Measurements from ENCODE around the gene TREX2.

TREX2 gene

GRCh38 chrX:153454901-153455550 lies 9.2 kb upstream of the TREX2 start:
- FAIRE-seq = no peak

DNA sequence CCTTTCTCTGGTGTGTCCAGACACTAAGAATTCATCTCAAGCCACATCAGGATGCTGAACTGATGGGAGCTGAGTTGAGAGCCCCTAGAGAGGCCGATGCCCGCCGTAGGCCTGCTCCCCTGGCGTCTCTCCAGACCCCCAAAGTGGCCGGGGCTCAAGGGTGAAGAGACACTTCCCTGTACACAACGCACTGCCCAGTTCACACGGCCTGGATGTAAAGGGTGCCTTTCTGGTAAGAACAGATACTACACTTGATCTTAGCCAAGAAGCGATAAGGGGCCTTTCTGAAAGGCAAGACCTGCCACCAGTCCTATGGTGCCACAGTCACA lies 5.1 kb upstream of the TREX2 start:
- FAIRE-seq = no peak

- no peak for FAIRE-seq
Observed at GRCh38 chrX:153450114-153450948, 4.5 kb upstream of the TREX2 start.

DNA sequence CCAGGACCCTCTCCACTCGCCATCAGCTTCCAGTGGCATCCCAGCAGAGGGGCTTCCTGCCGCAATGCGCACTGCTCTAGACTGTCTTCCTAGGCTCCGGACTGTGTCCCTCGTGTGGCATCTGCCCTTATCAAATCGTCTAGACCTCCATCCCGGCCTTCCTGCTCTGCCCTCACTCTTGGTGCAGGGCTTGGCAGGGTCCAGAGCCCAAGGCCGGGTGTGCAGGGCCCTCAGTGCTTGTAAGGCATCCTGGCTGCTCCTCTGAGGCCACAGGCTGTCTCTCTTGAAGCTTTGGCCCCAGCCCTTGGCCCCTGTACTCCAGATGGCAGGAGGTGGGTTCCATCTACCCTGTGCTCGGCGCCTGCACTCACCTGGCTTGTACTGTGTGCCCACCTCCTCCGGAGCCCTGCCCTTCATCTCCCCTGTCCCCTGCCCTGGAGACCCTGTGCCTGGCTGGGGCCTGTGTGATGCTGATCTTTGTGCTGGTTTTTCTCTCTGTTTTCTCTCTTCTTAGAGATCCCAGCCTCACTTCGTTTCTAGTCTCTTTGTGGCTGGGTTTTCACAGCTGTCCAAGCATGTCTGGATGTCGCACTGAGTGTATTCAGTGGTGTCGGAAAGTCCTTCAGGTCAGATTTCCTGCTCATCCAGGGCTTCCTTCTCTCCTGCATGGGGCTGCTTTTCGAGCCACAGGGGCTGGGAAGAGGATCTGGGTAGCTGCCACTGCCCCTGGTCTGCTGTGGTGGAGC lies 3.7 kb upstream of the TREX2 start:
- no peak for FAIRE-seq

DNA sequence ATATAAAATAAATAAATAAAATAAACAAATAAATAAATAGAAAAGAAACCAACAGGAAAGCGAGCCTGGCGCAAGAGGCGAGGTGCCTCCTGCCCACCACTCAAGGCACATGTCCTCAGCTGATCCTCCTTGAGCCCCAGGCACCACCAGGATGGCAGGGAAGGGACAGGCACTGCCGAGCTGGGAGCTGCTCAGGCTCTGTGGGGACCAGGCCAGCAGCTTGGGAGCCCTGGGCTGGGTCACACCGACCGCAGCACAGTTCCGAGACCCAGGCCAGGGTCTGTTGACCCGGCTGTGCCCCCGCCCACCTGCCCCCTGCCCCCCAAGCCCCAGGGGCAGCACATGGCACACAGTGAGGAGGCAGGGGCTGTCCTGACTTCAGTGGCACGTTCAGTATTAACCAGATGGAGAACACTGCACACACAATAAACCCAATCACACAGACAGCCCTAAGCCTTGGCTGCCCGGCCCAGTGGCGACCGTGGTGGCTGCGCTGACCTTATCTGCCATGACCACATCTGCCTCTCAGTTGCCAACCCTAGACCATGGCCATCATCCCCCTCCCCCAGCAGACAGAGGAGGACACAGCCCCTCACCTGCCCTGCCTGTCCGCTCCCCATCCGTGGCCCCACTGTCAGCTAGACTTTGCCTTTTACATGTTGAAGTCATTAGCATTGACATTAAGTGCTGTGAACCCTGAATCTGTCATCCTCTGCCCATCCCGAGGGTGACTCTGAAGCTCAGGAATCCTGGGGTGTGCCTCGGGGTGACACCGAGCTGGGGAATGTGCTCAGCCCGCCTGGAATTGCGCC lies 2.9 kb upstream of the TREX2 start:
- FAIRE-seq = no peak

- FAIRE-seq = no peak
Observed at GRCh38 chrX:153447581-153447960, 1.7 kb upstream of the TREX2 start.

GRCh38 chrX:153446950-153447580 lies 1.2 kb upstream of the TREX2 start:
- no peak for FAIRE-seq

DNA sequence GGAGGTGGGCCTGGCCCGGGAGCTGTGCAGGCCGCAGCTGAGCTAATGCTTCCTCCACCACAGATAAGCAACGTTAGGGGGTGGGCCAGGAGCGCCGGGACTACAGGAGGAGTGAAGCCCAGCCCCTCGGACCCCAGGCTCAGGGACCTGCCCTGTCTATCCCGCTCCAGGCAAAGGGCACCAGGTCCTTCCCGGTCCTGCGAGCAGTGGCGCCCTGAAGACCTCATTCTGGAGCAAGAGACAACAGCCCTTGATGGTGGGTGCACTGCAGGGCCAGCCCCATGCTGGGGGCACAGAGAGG lies 730 bp upstream of the TREX2 start:
- no peak for FAIRE-seq

DNA sequence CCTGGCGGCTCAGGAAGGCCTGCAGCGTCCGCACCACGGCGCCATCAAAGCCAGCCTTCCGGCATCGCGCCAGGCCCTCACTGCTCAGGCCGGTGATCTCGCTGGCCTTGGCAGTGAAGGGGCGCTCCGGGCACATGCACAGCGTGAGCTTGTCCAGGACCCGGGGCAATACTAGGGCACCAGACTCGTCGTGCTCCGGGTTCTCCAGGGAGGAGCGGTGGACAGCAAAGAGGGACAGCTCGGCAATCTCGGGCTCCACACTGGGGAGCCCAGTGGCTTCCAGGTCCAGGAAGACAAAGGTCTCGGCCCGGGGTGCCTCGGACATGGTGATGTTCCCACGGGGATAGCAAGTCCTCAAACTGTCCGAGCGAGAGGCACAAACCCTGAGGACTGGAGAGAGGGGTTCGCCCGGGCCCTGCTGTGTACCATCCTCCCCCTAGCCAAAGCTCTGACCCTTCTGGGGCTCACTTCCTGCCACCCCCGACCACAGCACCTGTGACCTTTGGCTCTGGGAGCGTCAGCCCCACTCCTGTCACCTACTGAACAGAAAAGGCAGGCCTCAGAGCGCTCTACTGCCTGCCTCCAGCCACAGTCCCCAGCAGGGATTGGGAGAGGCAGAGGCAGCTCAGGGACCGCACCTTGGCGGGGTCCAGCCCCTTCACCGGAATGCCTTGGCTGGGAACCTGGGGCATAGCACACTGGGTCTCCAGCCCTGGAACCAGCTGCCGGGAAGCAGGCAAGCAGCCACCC lies 575 bp downstream of the TREX2 start:
- no peak for FAIRE-seq

DNA sequence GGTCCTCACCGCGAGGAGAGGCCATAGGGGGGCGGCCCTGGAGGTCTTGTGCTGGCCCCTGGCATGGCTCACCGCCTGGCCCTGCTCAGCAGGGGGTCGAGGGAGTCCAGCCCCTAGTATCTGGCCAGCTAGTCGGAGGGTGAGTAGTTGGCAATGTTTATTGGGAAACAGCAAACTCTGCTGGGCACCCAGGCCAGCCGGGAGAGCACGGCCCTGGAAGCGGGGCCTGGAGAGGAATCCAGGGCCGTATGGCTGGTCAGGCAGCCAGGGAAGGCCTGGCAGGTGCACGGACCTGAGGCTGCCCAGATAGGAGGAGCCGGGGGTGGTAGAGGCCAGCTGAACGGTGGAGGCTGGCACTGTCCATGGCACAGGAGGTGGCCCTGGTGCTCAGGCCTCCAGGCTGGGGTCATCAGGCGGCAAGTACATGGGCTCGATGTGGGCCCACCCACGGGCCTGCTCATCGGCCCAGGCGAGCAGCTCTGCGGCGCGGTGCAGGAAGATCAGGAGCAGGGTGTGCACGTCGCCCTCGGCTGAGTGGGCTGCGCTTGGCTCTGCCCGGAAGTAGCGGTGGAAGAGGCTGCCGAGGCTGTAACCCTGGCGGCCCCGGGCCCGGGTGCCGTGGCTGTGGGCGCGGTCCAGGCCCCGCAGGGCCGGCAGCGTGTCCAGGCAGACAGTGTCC lies 1.4 kb downstream of the TREX2 start:
- no peak for FAIRE-seq

DNA sequence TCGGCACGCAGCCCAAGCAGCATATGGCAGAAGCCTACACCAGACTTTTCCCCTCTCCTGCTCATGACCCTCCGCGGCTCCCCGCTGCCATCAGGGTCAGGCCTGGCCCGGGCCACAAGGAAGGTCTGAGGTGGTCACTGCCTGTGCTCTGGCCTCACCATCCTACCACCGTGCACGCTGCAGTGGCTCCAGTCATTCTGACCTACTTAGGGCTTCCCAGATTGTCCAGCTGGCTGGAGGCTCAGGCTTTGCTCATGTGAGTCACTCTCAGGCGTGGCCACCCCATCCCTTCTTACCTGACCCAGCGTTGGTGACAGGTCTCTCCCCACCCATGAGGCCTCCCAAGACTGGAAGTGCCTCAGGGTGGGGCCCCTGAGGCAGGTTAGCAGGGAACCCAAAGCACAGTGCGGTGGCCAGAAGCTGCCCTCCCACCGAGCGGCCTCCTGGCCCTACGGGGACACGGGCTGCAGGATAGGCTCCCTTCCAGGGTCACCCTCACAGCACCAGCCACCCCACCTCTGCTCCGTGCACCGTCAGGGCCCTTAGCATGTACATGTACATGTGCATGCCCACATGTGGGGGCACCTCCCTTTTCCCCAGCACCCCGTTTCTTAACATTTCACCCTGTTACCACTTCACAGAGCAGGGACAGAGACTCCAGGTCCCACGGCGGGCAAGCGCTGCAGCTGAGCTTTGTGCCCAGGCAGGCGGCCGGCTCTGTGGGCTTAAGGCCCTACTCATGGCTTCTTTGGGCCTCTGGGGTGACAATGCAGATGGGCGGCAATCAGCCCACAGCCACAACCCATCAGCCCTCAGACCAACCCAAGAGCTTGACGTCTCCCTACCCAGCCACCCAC lies 2.2 kb downstream of the TREX2 start:
- no peak for FAIRE-seq

DNA sequence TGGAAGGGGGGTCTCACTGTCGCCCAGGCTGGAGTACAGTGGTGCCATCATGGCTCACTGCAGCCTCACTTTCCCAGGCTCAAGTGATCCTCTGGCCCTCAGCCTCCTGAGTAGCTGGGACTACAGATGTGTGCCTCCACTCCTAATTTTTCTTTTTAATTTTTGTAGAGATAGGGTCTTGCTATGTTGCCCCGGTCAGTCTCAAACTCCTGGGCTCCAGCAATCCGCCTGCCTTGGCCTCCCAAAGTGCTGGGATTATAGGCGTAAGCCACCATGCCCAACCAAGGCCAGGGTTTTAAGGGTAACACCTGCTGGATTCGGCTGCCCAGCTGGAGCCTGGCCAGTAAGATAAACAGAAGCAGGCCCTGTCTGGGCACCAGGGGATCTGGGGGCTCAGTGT lies 3.4 kb downstream of the TREX2 start:
- no peak for FAIRE-seq

DNA sequence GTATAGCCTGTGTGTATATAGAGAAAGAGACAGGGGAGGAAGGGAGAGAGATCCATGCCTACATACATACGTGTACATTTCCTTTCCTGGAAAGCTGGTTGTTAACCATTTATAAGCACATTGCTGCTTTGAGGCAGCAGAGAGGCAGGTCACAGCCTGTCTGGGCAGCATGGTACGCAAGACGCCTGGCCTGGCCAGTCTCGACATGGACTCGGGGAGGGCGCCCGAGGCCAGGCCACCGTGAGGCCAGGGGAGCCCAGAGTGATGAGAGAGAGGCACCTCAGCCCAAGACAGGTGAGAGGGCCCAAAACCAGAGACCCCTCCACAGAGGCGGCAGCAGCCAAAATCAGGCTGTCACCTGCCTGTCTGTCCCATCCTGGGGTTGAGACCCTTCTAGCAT lies 3.9 kb downstream of the TREX2 start:
- no peak for FAIRE-seq

DNA sequence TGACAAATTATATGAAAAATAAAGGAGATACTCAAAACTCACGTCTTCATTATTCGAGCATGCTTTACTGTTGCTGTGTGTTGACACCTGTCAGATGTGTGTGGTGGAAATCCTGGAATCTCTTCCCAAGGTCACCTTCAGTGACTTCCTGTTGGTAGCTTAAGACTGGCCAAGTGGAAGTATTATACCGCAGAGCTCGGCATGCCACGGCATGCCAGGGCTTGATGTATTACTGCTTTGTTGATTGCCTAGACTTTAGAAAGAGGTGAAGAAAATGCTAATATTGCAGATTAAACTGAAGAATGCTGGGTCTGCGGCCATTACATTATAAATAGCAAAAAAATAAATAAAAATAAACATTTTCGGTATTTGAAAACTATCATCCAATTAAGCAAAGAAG lies 4.6 kb downstream of the TREX2 start:
- FAIRE-seq = no peak

DNA sequence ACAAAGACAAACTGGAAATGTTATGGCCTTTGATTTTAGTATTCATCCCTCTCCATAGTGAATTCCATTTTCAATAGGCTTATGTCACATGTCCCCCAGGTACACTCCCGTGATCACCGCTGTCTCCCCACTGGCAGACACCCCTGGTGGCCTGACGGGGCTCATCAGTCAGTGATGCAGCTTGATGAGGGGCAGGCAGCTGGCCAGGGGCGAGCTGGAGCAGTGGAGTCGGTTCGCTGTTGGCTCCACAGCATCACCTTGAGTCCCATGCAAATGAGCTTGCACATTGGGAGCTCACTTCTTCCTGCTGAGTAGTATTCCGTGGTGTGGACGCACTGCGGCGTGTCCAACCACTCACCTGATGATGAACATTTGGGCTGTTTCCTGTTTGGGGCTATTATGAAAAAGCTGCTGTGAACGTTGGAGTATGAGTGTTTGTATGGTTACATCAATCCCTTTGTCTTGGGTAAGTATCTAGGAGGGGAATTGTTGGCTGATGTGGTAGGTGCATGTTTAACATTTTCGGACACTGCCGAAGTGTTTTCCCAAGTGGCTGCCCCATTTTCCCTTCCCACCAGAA lies 5.2 kb downstream of the TREX2 start:
- FAIRE-seq = no peak

DNA sequence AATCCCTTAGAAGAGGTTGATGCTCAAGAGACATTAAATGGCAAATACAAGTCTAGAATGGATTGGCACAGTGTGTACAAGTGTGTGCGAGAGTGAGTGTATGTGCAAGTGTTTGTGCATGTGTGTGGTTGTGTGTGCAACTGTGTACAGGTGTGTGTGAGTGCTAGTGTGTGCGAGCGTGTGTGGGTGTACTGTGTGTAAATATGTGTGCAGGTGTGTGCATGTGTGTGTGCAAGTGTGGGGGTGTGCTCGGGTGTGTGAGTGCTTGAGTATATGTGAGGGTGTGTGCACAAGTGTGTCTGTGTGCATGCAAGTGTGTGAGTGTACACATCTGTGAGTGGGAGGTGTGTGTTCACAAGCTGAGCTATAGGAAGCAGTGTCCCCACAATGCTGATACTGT lies 5.9 kb downstream of the TREX2 start:
- no peak for FAIRE-seq

DNA sequence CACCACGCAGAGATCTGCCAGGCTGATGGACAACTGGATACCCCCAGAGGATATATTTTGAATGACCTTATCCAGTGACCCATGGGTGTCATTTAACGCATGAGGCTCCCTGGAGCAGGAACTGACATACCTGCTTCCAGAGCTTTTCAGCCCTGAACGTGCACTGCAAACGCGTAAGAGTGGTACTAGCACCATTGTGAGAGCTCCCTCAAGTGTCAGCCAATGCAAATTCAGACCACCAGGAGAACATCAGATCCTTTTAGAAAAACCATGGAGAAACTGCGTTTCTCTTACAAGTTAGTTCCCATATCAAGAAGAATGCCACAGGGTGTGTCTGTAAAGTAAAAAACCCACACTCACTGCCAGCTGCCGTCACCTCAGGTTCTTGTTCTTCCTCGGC lies 7.3 kb downstream of the TREX2 start:
- FAIRE-seq = peak; percentile 15

DNA sequence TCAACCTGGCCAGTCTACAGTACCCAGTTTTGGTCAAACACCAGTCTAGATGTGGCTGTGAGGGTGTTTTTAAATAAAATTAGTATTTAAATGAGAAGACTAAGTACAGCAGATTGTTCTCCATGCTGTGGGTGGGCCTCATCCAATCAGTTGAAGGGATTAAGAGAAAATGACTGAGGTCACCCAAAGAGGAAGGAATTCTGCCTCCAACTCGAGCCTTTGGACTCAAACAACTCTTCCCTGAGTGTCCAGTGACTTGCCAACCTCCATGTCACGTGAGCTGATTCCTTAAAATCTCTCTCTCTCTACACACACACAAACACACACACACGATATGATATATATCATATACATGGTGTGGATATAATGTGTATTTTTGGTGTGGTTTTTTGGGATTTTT lies 10.0 kb downstream of the TREX2 start:
- FAIRE-seq = no peak

DNA sequence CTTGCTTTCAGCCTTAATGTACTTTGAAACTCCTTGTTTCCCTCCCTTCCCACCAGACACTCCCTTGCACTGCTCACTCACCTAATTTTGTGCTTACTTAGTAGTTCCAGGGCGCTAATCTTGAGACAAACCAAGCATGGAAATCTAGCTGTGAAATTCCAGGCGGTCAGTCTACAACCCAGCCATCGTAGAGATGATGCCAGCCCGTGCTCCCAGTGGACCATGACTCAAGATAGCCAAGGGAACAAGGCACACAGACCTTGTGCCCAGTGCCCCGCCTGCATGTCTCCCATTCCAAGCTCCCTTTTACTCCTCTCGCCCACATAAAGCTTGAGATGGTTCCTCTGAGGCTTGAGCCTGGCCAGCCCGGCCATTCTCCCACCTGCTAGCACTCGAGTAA lies 11.1 kb downstream of the TREX2 start:
- no peak for FAIRE-seq

DNA sequence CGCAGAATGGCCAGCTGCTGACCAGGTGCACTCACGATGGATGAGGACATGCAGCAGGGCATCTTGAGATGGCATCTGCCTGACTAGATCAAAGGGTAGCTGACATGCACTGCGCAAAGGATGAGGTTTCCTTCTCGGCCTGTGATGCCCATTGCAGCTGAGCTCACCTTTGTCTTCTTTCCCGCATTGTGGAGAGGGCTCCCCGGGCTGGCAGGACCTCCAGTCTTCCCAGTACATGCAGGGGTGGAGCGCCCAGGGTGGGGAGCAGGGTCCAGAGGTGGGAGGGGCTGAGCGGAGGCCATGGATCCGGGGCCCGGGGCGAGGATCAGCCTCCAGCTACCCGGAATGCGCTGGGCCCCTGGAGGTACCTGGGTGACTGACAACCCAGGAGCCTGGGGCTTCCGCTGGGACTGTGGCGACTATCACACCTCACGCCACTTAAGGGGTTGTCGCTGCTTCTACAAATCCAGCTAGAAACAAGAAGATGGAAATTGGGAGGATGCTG lies 12.0 kb downstream of the TREX2 start:
- no peak for FAIRE-seq
